H1 (cell line): ENCODE measurements around the gene ASTN2. TPM values are rescaled to one million over a fixed set of nuclear protein-coding genes. Genes with fewer than 3 reads are reported as not detected.

Source experiments
- CBX5 ChIP-seq: fragments of 300-800, 300-1000 bp; sonication (generic); IDR thresholded peaks from 2 replicates; pipeline ENCODE4 v1.7.1; 2016; ENCODE audit warnings: antibody characterized with exemption, low read length, low read depth
- E2F6 ChIP-seq: IDR thresholded peaks from 2 replicates; pipeline ENCODE4 v1.6.1; 2012; ENCODE audit warnings: inconsistent platforms
- GABPA ChIP-seq: IDR thresholded peaks from 2 replicates; pipeline ENCODE4 v1.6.1; 2011; ENCODE audit warnings: mild to moderate bottlenecking, low read length, moderate library complexity, borderline replicate concordance; ENCODE audit not compliant: insufficient read depth
- MAFK ChIP-seq: IDR thresholded peaks from 2 replicates; pipeline ENCODE4 v1.6.1; 2012; ENCODE audit warnings: low read depth, mild to moderate bottlenecking, improper control_type of control experiment, low read length
- SIRT6 ChIP-seq: IDR thresholded peaks from one replicate; pipeline ENCODE4 v1.7.1; 2012; ENCODE audit warnings: low read length, inconsistent platforms
- polyA plus RNA-seq, 7 experiments: library from polyadenylated mRNA; depleted of rRNA in 3 of 7; stranded (reverse) in 5 of 7; unstranded in 2 of 7; fragments of >200 nt in 5 of 7; fragments of 200-250 nt in 2 of 7; gene quantifications; 1 replicate in 5 of 7; 2 replicates in 1 of 7; 4 replicates in 1 of 7; pipeline versions ENCODE4 v1.2.1 to v1.2.3, GENCODE V29; 2011 to 2013; ENCODE audit warnings: missing spikeins in 2 of 7, mixed read lengths in 2 of 7
- total RNA-seq: library from RNA; stranded (reverse); fragmentation: NEBNext Ultra II Directional; extraction: Animal tissue kit (Norgen Biotek cat#: 25700); gene quantifications from 2 replicates; pipeline ENCODE4 v1.2.1, GENCODE V29; 2021

ASTN2 gene
- total and polyA plus RNA-seq, 2 of the 8 experiments (the other 6 are each of a cell fraction or from before 2014, with no cell fraction given): 8.2 to 13.7 TPM

- TF ChIP-seq E2F6: no peak
- no peak for TF ChIP-seq GABPA
- TF ChIP-seq SIRT6: no peak
- TF ChIP-seq MAFK: no peak
- TF ChIP-seq CBX5: no peak
Measured at GRCh38 chr9:117156144-117156688, 258.6 kb downstream of the ASTN2 start (continued).
